Stimulated activated CD4-positive, alpha-beta T cell treated with anti-CD3 and anti-CD28 coated beads, TNF-alpha, amount 100 ng/mL, for 4 hours (primary cell): ENCODE results near the gene ABCB11.
"Not testable (repeated sequence)": the region's sequence is repeated elsewhere in the genome, so short reads cannot be mapped to it uniquely, and the experiment has no call there.

Source experiments
- DNase-seq, 3 experiments: peaks; one replicate each; pipeline ENCODE4 v3.0.0-alpha.2; 2020; ENCODE audit warnings: low read depth in 3 of 3

The ABCB11 gene

GRCh38 chr2:169042856-169043255 lies 11.7 kb upstream of the ABCB11 start:
- no peak for DNase-seq

- no peak for DNase-seq
Observed at GRCh38 chr2:169041594-169041993, 10.5 kb upstream of the ABCB11 start.

GRCh38 chr2:169039702-169040101 lies 8.6 kb upstream of the ABCB11 start:
- DNase-seq: no peak

- no peak for DNase-seq
Observed at GRCh38 chr2:169038338-169038757, 7.2 kb upstream of the ABCB11 start.

- no peak for DNase-seq
Observed at GRCh38 chr2:169036736-169037440, 5.8 kb upstream of the ABCB11 start.

GRCh38 chr2:169035887-169036286 lies 4.8 kb upstream of the ABCB11 start:
- no peak for DNase-seq

GRCh38 chr2:169034984-169035544 lies 3.9 kb upstream of the ABCB11 start:
- no peak for DNase-seq

- DNase-seq: no peak
Observed at GRCh38 chr2:169034256-169034655, 3.1 kb upstream of the ABCB11 start.

- no peak for DNase-seq
Observed at GRCh38 chr2:169029341-169029740, 1.8 kb downstream of the ABCB11 start.

- no peak for DNase-seq
Observed at GRCh38 chr2:169027234-169027633, 3.9 kb downstream of the ABCB11 start.

GRCh38 chr2:169026056-169026455 lies 5.1 kb downstream of the ABCB11 start:
- no peak for DNase-seq

- DNase-seq: no peak
Observed at GRCh38 chr2:169023161-169023560, 8.0 kb downstream of the ABCB11 start.

GRCh38 chr2:169018390-169018789 lies 12.7 kb downstream of the ABCB11 start:
- DNase-seq: no peak

GRCh38 chr2:169015943-169016342 lies 15.2 kb downstream of the ABCB11 start:
- no peak for DNase-seq

- no peak for DNase-seq
Observed at GRCh38 chr2:169014780-169015179, 16.3 kb downstream of the ABCB11 start.

- DNase-seq: no peak
Observed at GRCh38 chr2:169013628-169014026, 17.5 kb downstream of the ABCB11 start.

- no peak for DNase-seq
Observed at GRCh38 chr2:169012812-169013627, 18.1 kb downstream of the ABCB11 start.

- DNase-seq: not testable (repeated sequence)
Observed at GRCh38 chr2:169012191-169012792, 18.8 kb downstream of the ABCB11 start.

- no peak for DNase-seq
Observed at GRCh38 chr2:169011698-169012097, 19.4 kb downstream of the ABCB11 start.

GRCh38 chr2:169010633-169011460 lies 20.3 kb downstream of the ABCB11 start:
- no peak for DNase-seq

GRCh38 chr2:169009865-169010579 lies 21.1 kb downstream of the ABCB11 start:
- no peak for DNase-seq
